Hematopoietic multipotent progenitor cell (in vitro differentiated cells): ENCODE measurements around the gene HMGN4. TPM values are rescaled to one million over a fixed set of nuclear protein-coding genes. Genes with fewer than 3 reads are reported as not detected.
"Not testable (repeated sequence)": the region's sequence is repeated elsewhere in the genome, so short reads cannot be mapped to it uniquely, and the experiment has no call there.

Source experiments
- DNase-seq, 3 donors: peaks; one replicate each; pipeline ENCODE4 v3.0.0-alpha.2; 2011 to 2015; ENCODE audit warnings: low read depth in 2 of 3, low spot score in 2 of 3
- total RNA-seq: library from RNA; depleted of rRNA; stranded (reverse); fragments of >200 nt; gene quantifications from one replicate; pipeline ENCODE4 v1.2.3, GENCODE V29; 2012

Gene HMGN4
- total RNA-seq, 1 donor = 31.8 TPM

DNA sequence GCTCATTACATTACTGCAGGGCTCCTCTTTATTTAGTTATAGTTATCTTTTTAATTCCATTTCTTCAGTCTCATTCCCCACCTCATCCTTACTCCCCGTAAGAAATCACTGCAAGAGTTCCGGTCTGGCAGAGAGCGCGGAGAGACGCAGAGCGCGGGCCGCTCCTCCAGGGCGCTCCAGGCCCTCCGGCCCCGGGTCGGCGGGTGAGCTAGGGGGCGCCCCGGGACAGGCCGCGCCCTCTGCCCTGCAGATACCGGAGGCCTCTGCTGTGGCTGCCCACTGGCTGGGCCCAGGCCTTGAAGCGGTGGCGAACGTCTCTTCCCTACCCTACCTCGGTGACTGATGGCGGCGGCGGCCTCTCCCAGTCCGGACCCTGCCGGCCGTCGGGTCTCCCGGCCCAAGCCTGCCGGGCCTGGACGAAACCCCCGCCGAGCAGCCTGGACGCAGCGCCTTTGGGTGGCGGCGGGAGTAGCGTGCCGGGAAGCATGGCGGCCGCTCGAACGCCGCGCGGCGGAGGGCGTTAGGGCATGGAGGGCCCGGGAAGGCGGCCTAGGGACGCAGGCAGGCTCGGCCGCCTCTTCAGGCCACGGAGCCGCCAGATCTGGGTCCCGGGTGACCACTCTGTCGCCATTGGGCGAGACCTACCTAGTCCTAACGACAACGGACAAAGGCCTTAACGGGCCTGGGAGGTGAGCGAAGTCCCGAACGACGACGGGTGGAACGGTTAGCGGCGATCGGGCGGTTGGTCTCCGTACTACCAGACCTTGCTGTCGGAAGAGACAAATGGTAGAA is 16.4 kb upstream of the HMGN4 start:
- peak; percentile 51 to 79 (median 74) for DNase-seq

DNA sequence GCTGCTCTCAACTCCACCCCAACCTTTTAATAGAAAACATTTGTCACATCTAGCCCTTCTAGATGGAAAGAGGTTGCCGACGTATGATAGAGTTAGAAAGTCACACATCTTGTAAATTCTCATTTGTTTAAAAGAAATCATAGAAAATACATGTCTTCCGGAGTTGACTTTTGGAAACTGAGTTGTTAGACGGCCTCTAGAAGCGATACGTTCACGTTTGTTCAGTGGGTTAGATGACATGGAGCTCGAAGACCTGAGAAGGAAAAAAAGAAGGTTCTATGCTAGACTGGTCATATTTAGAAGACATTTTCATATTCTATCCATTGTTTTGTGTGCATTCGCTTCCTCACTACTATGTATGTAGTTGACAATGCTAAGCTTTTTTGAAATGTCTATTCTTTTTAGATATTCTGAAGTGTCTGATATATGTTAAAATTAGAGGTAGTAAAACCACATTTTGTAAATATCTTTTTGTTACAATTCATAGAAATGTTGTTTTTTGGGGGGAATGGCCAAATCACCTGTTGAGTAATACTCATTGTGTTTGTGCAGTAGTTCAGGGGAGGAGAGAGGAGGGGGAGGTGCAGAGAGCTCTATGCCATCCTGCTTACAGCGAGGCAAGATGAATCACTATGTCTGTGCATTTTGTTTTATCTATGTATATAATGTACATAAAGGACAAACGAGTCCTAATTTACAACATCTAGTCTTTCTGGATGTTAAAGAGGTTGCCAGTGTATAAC is 15.5 kb upstream of the HMGN4 start:
- not testable (repeated sequence) for DNase-seq

DNA sequence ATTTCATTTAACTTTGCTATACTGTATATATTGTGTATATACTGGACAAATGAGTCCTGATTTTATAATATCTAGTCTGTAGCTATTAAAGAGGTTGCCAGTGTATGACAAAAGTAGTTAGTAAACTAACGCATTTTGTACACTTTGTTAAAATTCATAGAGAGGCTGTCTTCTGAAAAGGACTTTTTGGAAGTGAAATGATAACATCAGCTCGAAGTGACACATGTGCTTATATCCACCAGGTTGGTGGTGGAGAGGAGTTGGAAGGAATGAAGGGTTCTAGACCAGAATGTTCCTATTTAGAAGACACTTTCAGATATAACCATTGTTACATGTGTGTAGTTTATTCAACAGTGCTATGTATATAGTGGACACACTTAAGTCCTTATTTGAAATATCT is 13.9 kb upstream of the HMGN4 start:
- not testable (repeated sequence) for DNase-seq

DNA sequence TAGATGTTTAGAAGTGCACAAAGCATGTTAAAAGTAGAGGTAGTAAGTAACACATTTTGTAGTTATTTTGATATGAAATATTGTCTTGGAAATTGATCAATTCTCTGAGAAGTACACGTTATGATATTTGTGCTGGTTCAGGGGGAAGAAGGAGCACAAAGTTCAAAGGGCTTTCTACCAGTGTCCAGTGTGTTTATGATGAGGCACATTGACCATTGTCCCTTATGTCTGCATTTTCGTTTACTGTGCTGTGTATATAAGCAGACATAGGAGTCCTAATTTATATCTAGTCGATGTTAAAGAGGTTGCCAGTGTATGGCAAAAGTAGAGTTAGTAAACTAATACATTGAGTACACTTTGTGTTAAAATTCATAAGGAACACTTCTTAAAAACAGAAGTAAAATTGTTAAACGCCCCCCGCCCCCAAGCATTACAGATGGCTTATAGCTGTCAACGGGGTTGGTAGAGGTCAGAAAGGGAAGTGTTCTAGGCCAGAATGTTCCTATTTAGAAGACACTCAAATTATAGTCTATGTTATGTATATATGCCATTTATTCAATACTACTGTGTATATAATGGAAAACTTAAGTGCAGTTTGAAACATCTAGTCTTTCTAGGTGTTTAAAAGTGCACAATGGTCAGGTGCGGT is 13.3 kb upstream of the HMGN4 start:
- DNase-seq = peak in 2 of 3 donors; percentile 36 to 65

DNA sequence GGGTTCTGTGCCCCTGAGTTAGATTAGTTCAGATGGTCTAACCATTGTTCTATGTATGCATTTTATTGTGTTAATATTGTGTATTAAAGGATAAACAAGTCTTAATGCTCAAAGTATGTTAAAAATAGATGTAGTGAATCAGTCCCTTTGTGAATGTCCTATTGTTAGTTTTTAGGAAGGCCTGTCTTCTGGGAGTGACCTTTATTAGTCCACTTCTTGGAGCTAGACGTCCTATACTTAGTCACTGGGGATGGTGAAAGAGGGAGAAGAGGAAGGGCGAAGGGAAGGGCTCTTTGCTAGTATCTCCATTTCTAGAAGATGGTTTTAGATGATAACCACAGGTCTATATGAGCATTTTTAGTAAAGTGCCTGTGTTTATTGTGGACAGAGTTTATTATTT is 12.3 kb upstream of the HMGN4 start:
- DNase-seq = no peak

DNA sequence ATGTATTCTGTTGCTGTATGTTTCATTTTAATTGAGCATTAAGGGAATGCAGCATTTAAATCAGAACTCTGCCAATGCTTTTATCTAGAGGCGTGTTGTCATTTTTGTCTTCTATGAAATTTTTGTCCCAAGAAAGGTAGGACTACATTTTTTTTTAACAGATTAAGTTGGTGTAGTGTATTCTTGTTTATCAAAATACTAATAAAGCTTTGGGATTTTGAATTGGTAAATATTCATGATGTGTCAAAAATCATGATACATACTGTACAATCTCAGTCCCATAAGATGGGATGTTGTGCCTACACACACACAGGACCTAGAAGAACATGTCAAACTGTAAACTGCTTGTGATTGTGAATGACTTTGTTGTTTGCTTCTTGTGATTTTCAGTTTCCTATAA is 11.2 kb upstream of the HMGN4 start:
- DNase-seq = no peak

DNA sequence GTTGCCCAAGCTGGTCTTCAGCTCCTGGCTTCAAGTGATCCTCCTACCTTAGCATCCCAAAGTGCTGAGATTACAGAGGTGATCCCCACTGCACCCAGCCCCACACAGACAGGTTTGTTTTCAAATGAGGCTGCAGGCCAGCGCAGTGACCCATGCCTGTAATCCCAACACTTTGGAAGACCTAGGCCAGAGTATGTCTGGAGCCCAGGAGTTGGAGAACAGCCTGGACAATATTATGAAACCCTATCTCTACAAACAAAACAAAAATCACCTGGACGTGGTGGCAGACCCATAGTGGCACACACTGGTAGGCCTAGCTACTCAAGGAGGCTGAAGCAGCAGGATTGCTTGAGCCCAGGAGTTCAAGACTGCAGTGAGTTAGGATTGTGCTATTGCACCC is 8.0 kb upstream of the HMGN4 start:
- no peak for DNase-seq

DNA sequence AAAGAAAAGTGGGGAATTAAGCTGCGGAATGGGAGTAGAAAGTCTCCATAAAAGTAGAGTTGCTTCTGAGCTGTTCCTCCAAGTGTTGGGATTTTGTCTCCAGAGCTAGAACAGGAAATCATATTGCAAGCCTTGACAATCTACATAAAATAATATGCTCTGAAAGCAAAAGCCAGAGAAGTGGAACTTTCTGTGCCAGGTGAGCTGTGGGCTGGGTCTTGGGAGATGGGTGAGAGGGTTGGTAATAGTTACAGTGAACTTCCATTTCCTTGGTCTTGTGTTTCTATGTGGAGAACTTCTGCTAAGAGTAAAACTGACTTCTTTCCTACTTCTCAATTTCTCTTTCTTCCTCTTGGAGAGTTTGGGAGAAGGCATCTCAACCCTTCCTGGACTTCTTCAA is 6.3 kb upstream of the HMGN4 start:
- DNase-seq = no peak

DNA sequence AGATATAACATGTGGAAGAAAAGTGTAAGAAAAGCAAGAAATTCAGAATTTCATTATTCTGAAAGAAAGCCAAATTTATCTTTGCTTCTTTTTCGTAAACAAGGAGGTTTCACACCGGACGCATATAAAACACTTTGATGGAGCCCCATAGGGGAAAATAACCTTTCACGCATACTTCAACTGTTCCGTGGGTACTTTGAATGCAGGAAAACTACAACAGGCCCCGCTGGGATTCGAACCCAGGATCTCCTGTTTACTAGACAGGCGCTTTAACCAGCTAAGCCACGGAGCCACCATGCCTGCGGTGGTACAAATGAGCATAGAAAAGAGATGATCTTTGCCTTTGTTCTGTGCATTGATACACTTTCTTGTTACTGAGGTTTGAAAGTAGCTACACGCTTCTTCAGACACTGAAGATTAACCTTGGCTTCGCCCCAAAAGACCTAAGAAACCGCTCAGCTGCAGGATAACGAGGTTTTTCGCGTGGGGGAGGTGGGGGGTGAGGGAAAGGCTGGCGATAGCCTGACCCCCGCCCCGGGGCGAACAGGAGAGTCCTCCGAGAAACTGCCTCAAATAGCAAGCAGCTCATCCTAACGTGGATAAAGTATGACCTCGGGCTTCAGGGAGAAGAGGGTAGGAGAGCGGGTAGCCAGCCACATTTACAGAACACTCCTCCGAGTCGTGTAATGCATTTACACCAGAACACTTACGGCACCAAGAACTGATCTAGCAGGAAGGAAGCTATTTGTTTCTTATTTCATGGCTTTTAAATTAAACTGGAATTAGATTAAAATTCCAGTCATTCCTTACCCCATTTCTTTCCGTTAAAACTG is 5.3 kb upstream of the HMGN4 start:
- peak; percentile 87 to 96 (median 89) for DNase-seq

DNA sequence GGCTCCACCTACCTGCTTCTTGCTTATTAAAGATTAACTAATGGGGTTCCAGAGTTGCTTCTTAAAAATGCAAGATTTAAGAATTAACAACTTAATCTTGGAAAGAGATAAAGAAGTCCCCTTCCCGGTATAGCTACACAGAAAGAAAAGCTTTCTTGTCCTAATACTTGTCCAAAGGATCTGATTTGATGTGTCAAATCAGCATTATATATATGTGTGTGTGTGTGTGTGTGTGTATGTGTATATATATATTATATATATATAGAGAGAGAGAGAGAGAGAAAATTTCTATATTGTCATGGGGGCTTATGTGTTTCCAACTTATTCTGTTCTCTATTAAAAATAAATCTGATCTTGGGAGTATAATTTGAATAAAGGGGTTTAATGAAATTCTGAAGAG is 4.6 kb upstream of the HMGN4 start:
- no peak for DNase-seq

DNA sequence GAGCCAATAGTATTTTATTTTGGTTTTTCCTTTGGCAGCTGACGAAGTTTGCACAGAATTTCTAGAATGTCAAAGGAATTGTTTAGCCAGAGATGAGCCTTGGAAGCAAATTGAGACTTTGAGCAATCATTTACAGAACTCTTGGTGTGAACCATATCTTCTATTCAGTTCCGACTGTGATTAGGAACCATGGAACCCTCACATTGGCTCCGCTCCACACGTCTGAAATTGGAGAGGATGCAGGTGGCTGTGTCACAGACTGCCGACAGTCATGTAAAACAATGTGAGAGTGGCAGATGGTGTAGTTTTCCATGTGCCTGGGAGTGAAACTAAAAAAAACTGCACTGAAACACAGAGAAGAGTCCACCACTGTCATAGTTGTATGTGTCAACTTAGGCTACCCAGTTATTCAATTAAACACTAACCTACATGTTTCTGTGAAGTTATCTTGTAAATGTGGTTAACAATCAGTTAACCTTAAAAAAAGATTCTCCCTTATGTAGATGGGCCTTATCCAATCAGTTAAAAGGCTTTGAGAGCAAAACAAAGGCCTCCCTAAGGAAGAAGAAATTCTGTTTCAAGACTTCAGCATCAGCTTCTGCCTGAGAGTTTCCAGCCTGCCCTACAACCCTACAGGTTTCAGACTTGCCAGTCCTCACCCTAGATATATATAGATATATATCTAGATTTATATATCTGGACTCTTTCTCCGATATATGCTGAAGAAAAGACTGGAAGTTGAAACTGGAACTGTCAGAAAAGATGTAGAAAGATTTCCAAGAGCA is 3.3 kb upstream of the HMGN4 start:
- DNase-seq = no peak

DNA sequence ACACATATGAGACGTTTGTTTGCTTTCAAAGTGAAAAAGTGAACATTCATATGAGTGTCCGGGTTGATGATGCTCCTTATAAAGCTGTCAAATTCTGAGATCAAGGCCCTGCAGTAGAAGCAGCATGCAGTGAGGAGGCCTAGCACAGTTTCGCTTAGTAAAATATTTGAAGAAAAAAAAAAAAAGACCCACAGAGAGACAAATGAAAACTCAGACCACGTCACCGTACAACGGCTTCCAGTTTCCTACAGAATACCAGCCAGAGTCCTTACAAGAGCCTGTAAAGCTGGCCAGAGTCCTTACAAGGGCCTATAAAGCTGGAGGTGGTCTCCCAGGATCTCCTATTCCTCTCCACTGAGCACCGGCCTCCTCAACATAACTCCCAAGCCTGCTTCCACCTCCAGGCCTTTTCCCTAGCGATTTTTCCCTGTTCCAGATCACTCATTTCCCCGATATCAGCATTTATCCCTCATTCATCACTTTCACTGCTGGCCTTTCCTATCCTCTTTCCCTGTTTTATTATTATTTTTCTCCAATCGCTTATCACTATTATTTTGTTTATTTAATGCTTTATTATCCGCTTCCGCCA is 1.5 kb upstream of the HMGN4 start:
- peak in 1 of 3 donors; percentile 71 for DNase-seq

DNA sequence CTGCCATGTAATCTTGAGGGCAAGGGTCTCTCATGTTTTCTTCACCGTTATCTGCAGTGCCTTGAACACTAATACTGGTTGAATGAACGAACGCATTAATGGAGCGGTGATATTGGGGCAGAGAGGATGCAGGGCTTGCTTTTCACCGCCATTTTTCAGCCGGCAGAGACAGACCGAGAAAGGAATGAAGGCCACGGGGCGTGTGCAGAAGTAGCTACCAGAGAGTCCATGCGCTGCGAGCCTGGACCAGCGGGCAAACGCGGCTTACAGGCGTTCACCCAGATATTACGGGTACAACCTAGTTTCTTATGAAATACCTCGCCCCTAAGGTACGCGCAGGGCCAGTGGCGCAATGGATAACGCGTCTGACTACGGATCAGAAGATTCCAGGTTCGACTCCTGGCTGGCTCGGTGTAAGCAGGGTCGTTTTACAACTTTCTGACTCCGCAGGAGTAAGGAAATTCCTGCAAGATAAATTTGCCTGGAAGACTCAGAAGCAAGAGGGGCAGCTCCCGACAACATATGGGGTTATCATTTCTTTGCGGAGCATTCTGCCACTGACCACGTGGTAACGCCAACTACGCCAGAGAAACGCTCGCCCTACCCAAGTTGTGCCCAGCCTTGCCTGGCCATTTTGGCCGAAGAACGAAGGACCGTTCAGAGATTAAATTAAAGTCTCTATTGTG is 863 bp upstream of the HMGN4 start:
- peak; percentile 91 to 97 (median 93) for DNase-seq

DNA sequence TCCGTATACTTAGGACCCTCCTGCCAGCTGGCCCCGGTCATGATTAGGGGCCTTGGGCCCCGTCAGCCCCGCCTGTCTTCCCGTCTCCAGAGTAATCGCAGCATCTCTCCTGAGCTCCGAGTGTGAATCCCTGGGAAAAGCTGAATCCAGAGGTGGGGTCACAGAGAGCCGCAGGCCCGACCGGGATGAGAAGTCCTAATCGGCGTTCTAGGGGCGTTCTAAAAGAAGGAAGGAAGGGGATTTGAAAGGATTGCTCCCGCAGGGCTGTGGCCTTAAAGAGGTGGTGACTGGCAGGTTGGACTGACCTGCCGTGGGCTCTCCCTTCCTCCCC is 371 bp downstream of the HMGN4 start:
- no peak for DNase-seq

DNA sequence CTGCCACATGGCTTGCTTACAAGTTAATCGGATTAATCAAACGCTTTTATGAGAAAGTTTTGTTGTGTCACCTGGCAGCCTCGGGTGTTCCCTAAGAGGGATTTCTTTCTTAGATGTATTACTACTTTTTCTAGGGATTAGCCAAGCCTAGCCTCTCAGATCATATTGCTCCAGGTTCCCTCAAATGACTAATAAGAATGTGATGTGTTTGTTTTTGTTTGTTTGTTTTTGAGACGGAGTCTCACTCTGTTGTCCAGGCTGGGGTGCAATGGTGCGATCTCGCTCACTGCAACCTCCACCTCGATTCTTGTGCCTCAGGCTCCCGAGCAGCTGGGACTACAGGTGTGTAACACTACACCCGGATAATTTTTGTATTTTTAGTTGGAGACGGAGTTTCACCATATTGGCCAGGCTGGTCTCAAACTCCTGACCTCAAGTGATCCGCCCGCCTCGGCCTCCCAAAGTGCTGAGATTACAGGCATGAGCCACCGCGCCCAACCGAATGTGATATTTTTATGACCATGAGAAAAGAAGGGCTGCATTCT is 977 bp downstream of the HMGN4 start:
- no peak for DNase-seq

DNA sequence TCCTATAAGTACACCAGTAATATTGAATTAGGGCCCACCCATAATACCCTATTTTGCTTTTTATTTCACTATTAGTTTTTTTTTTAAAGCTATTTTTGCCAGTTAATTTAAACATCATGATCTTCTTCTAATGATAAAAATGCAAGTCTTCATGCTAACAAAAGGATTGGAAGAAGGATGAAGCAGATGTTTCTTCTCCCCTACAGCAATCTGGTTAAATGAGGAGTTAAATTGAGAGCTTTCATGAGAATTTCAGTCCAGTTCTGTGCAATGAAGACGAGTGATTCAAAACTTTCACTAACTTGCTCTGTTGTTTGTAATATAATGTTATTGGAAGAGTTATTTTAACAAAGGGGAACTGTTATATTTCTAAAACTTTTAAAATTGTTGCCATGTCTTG is 3.4 kb downstream of the HMGN4 start:
- DNase-seq = no peak

DNA sequence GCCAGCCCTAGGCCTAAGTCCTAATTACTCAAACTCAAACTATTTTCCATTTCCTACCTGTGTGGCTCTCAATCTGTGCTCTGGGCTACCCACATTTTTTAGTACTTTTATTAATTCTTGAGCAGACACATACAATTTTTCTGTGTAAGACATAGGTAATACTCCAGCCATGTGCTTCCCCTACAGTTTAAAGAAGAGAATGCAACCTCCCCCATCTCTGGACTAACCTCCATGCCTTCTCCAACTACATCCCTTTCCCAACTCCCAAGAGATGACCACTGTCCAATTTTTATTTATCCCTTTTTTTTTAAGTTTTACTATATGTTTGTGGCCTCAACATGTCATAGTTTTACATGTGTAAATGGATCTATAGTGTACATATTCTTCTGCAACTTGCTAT is 5.8 kb downstream of the HMGN4 start:
- DNase-seq = peak in 1 of 3 donors; percentile 39

DNA sequence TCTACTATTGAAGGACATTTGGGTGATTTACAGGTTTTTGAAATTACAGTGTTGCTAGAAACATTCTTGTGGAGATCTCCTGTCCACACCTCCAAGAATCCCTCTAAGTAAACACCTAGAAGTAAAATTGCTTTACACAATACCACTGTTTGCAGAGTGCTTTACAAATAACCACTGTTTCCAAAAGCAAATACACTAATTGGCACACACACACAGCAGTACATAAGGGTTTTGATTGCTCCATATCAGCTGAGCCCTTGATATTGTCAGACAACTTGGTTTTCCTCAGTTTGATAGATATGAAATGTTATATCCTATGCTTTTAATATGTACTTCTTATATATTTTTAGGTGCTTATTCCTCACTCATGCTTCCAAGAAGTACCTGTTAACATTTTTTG is 6.3 kb downstream of the HMGN4 start:
- DNase-seq = no peak

DNA sequence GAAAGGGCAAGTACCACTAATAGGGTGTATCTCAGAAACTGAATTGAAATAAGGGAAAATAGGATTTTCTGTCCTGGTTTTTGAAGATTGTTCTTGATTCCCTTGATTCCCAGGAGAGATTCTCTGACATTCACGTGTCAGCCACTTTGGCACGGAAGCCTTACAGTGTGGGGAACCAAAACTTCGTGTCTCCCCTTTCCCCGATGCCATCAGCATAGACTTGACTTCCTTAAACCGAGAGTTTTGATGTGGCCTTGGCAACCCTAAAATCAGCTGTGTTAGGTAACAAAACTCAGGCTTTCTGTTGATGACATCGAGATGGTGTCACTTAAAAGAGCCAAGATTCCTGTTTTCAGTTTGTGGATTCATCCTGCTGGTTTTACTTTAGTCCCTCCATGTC is 7.5 kb downstream of the HMGN4 start:
- DNase-seq = no peak
